ENCODE data around the gene MICU1. TPM values are rescaled to one million over a fixed set of nuclear protein-coding genes. Genes with fewer than 3 reads are reported as not detected.

Gene MICU1
- total and polyA plus RNA-seq, 2 donors (not counting 3 experiments of a cell fraction or from before 2014, with no cell fraction given) = 27.5 to 48.0 TPM

GRCh38 chr10:72429931-72430330 lies 195.9 kb downstream of the MICU1 start:
- Histone ChIP-seq H3K9me3 (replicated peaks; ENCODE audit: control insufficient read depth, insufficient read depth, low read length) (no peaks in the 10 kb centered on the region), H3K27me3 (ENCODE audit: control insufficient read depth in 2 of 2, insufficient read depth in 2 of 2, low read length in 2 of 2) (no peaks in the 10 kb centered on the region), H3K4me3 (replicated peaks in 1 of 3; ENCODE audit: insufficient read depth in 1 of 3, low read depth in 1 of 3, low read length in 3 of 3) (no peak overlapping the region), H3K9ac (replicated peaks; ENCODE audit: extremely low read depth, insufficient read depth, low read length) (no peak overlapping the region), H3K27ac (ENCODE audit: insufficient read depth, low read depth, low read length) (no peak overlapping the region), H3K4me2 (ENCODE audit: insufficient read depth, low read length) (no peak overlapping the region), H2AFZ (ENCODE audit: low read depth, low read length) (no peak overlapping the region), H3K4me1 (ENCODE audit: control insufficient read depth, extremely low read depth, insufficient read depth, low read length) (no peaks in the 10 kb centered on the region), H3K36me3 (ENCODE audit: control insufficient read depth in 2 of 2, extremely low read depth in 1 of 2, insufficient read depth in 2 of 2, low read length in 2 of 2) (no peaks in the 10 kb centered on the region), H4K20me1 (replicated peaks; ENCODE audit: control insufficient read depth, extremely low read depth, insufficient read depth, low read length) (no peaks in the 10 kb centered on the region), H3K79me2 (ENCODE audit: control insufficient read depth, insufficient read depth, low read length) (no peaks in the 10 kb centered on the region), H3K9me1 (replicated peaks; ENCODE audit: control insufficient read depth, extremely low read depth, insufficient read depth, low read length) (no peaks in the 10 kb centered on the region)
- intact Hi-C loops (cut with micrococcal nuclease) (no loop called here), dilution Hi-C loops (cut with MboI; ENCODE audit: extremely low pct_ligation_motif_present, low sequenced_read_pairs) (no loop called here)
- no peak for DNase-seq (ENCODE audit: low read depth, low spot score)
- BruUV-seq (replicated peaks) = no TSS peak
- CTCF ChIA-PET = interaction anchor here (0.6 kb wide), 1 partner anchor 66 kb away, joined by 3 read pairs; no protein-coding TSS in a partner anchor
- FAIRE-seq = no peak
- POLR2A ChIA-PET = no interaction called here
- TF ChIP-seq JUN (IDR thresholded peaks at IDR 0.05; ENCODE audit: borderline replicate concordance, insufficient read depth, insufficient read length, low read depth) (no peak), POLR2AphosphoS5 (IDR thresholded peaks at IDR 0.05; ENCODE audit: insufficient read depth, low read depth, low read length) (no peak), FOS (IDR thresholded peaks at IDR 0.05; ENCODE audit: borderline replicate concordance, insufficient read depth, low read length) (no peak), POLR2A (IDR thresholded peaks at IDR 0.05; ENCODE audit: low read depth, low read length) (no peak), MYC (IDR thresholded peaks at IDR 0.05; ENCODE audit: low read depth, low read length) (no peak), GATA2 (IDR thresholded peaks at IDR 0.05; ENCODE audit: insufficient read depth, insufficient read length, low read depth, low read length) (no peak), MAX (IDR thresholded peaks at IDR 0.05; ENCODE audit: insufficient read depth, insufficient read length) (no peak), EZH2 (IDR thresholded peaks at IDR 0.05; ENCODE audit: borderline replicate concordance, low read depth, low read length, severe bottlenecking) (no peak)
- TF ChIP-seq, protein P1, sequence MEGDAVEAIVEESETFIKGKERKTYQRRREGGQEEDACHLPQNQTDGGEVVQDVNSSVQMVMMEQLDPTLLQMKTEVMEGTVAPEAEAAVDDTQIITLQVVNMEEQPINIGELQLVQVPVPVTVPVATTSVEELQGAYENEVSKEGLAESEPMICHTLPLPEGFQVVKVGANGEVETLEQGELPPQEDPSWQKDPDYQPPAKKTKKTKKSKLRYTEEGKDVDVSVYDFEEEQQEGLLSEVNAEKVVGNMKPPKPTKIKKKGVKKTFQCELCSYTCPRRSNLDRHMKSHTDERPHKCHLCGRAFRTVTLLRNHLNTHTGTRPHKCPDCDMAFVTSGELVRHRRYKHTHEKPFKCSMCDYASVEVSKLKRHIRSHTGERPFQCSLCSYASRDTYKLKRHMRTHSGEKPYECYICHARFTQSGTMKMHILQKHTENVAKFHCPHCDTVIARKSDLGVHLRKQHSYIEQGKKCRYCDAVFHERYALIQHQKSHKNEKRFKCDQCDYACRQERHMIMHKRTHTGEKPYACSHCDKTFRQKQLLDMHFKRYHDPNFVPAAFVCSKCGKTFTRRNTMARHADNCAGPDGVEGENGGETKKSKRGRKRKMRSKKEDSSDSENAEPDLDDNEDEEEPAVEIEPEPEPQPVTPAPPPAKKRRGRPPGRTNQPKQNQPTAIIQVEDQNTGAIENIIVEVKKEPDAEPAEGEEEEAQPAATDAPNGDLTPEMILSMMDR (IDR thresholded peaks at IDR 0.05; ENCODE audit: extremely low read depth in 1 of 2, insufficient read depth in 1 of 2, low read depth in 1 of 2, low read length in 2 of 2) = no peak

Measured in endothelial cell of umbilical vein (primary cell).